HG03175 (cell line): ENCODE data around the gene FAM229A.
A peak's percentile ranks its signal among the peaks of the same experiment; 100 is the strongest.
"Not testable (repeated sequence)": the region's sequence is repeated elsewhere in the genome, so short reads cannot be mapped to it uniquely, and the experiment has no call there.

ENCODE experiments used
- ATAC-seq: cut with Tn5 transposase; IDR thresholded peaks from one replicate; pipeline ENCODE4 v1.9.1; 2021; ENCODE audit warnings: mild to moderate bottlenecking, moderate library complexity; ENCODE audit not compliant: unreplicated experiment

The FAM229A gene

GRCh38 chr1:32377541-32378220, 15.4 kb upstream of the FAM229A start:
- ATAC-seq = no peak

GRCh38 chr1:32376199-32376598, 13.9 kb upstream of the FAM229A start:
- no peak for ATAC-seq

GRCh38 chr1:32373996-32374592, 11.8 kb upstream of the FAM229A start:
- no peak for ATAC-seq

GRCh38 chr1:32372149-32372756, 10.0 kb upstream of the FAM229A start:
- ATAC-seq = no peak

- no peak for ATAC-seq
Observed at GRCh38 chr1:32367912-32368635, 5.8 kb upstream of the FAM229A start.

- ATAC-seq = no peak
Observed at GRCh38 chr1:32365445-32365844, 3.2 kb upstream of the FAM229A start.

- no peak for ATAC-seq
Observed at GRCh38 chr1:32364836-32365235, 2.6 kb upstream of the FAM229A start.

GRCh38 chr1:32363713-32364112, 1.4 kb upstream of the FAM229A start:
- ATAC-seq = no peak

GRCh38 chr1:32361674-32362473, 411 bp downstream of the FAM229A start:
- no peak for ATAC-seq

GRCh38 chr1:32361308-32361673, 994 bp downstream of the FAM229A start:
- no peak for ATAC-seq

GRCh38 chr1:32358435-32358834, 3.9 kb downstream of the FAM229A start:
- ATAC-seq = no peak

GRCh38 chr1:32357614-32358013, 4.7 kb downstream of the FAM229A start:
- no peak for ATAC-seq

GRCh38 chr1:32356478-32356877, 5.8 kb downstream of the FAM229A start:
- ATAC-seq = no peak

GRCh38 chr1:32355778-32356177, 6.5 kb downstream of the FAM229A start:
- not testable (repeated sequence) for ATAC-seq

GRCh38 chr1:32353886-32354570, 8.3 kb downstream of the FAM229A start:
- no peak for ATAC-seq

- ATAC-seq = no peak
Observed at GRCh38 chr1:32353431-32353830, 8.9 kb downstream of the FAM229A start.

- no peak for ATAC-seq
Observed at GRCh38 chr1:32352831-32353383, 9.4 kb downstream of the FAM229A start.

- no peak for ATAC-seq
Observed at GRCh38 chr1:32352239-32352745, 10.0 kb downstream of the FAM229A start.

GRCh38 chr1:32351399-32352238, 10.7 kb downstream of the FAM229A start:
- peak; percentile 91 for ATAC-seq
